DND-41 (cell line): ENCODE data around the gene FBXL3.

Experiments used
- ATAC-seq: fragments of 200-7000 bp; cut with Tn5 transposase; 3 replicates; pipeline ENCODE4 v1.9.1; 2021; ENCODE audit warnings: low read depth; ENCODE audit not compliant: insufficient read depth
- DNase-seq: peaks from one replicate; pipeline ENCODE4 v3.0.0-alpha.2; 2020
- H2AFZ ChIP-seq: 2 replicates; pipeline ENCODE4 v1.6.0; 2012; ENCODE audit warnings: low read depth, low read length
- H3K27ac ChIP-seq: 2 replicates; pipeline ENCODE4 v1.5.1; 2012; ENCODE audit warnings: low read length, inconsistent platforms
- H3K27me3 ChIP-seq: fragments of 200-600 bp; sonication (generic); 2 replicates; pipeline ENCODE4 v1.6.0; 2012; ENCODE audit warnings: low read length, mild to moderate bottlenecking, inconsistent platforms; ENCODE audit not compliant: insufficient read depth, poor library complexity
- H3K36me3 ChIP-seq: 2 replicates; pipeline ENCODE4 v1.5.1; 2012; ENCODE audit warnings: low read length, inconsistent platforms; ENCODE audit not compliant: insufficient read depth
- H3K4me1 ChIP-seq: 2 replicates; pipeline ENCODE4 v1.5.1; 2012; ENCODE audit warnings: mild to moderate bottlenecking, low read length; ENCODE audit not compliant: insufficient read depth
- H3K4me2 ChIP-seq: 2 replicates; pipeline ENCODE4 v1.6.0; 2012; ENCODE audit warnings: mild to moderate bottlenecking, moderate library complexity, low read length, inconsistent platforms; ENCODE audit not compliant: insufficient read depth
- H3K4me3 ChIP-seq, 2 experiments: fragments of 200-600 bp in 1 of 2; shearing (Covaris generic) in 1 of 2; 2 replicates each; pipeline ENCODE4 v1.5.1; 2012 to 2016; ENCODE audit warnings: inconsistent platforms in 2 of 2, low read length in 2 of 2, mild to moderate bottlenecking in 2 of 2, low read depth in 1 of 2, moderate library complexity in 1 of 2
- H3K79me2 ChIP-seq: 2 replicates; pipeline ENCODE4 v1.6.0; 2012; ENCODE audit warnings: low read length, inconsistent platforms; ENCODE audit not compliant: insufficient read depth
- H3K9ac ChIP-seq: 2 replicates; pipeline ENCODE4 v1.6.0; 2012; ENCODE audit warnings: low read depth, mild to moderate bottlenecking, inconsistent platforms, low read length, moderate library complexity
- H3K9me3 ChIP-seq: 2 replicates; pipeline ENCODE4 v1.5.1; 2012; ENCODE audit warnings: low read length, moderate library complexity, mild to moderate bottlenecking, inconsistent platforms; ENCODE audit not compliant: insufficient read depth, severe bottlenecking
- H4K20me1 ChIP-seq: 2 replicates; pipeline ENCODE4 v1.6.0; 2012; ENCODE audit warnings: low read length; ENCODE audit not compliant: insufficient read depth
- CTCF ChIP-seq: IDR thresholded peaks from 2 replicates; pipeline ENCODE4 v1.5.1; 2012; ENCODE audit warnings: borderline replicate concordance, low read length, moderate library complexity, mild to moderate bottlenecking; ENCODE audit not compliant: poor library complexity, severe bottlenecking; ENCODE audit errors: extremely low read depth
- EZH2 ChIP-seq: IDR thresholded peaks from 3 replicates; pipeline ENCODE4 v1.6.1; 2012; ENCODE audit warnings: borderline replicate concordance, low read depth, mild to moderate bottlenecking, moderate library complexity, low read length, inconsistent platforms; ENCODE audit not compliant: severe bottlenecking

The FBXL3 gene

GRCh38 chr13:76983676-76984075, 43.3 kb downstream of the FBXL3 start:
- no peaks in the 10 kb centered on the region for H3K36me3 ChIP-seq
- no peak overlapping the region for H2AFZ ChIP-seq
- DNase-seq, result no peak
- H3K27ac ChIP-seq, result no peak overlapping the region
- H3K27me3 ChIP-seq, result peaks cover 14% of the 10 kb centered on the region
- H3K4me2 ChIP-seq, result no peak overlapping the region
- TF ChIP-seq CTCF (no peak), EZH2 (no peak)
- no peak for ATAC-seq
- H3K4me3 ChIP-seq, result no peak overlapping the region
- H3K9ac ChIP-seq, result no peak overlapping the region
- H3K9me3 ChIP-seq, result no peaks in the 10 kb centered on the region
- peaks cover 4% of the 10 kb centered on the region; the same call in 1 of the 2 replicates for H3K4me1 ChIP-seq
- H3K79me2 ChIP-seq, result no peaks in the 10 kb centered on the region
- no peaks in the 10 kb centered on the region for H4K20me1 ChIP-seq

- Histone ChIP-seq H3K4me2 (no peak overlapping the region), H2AFZ (no peak overlapping the region), H4K20me1 (no peaks in the 10 kb centered on the region), H3K4me1 (peaks cover 4% of the 10 kb centered on the region; the same call in 1 of the 2 replicates), H3K4me3 (no peak overlapping the region), H3K9ac (no peak overlapping the region), H3K9me3 (no peaks in the 10 kb centered on the region), H3K79me2 (no peaks in the 10 kb centered on the region), H3K36me3 (no peaks in the 10 kb centered on the region), H3K27me3 (peaks cover 20% of the 10 kb centered on the region), H3K27ac (no peak overlapping the region)
- no peak for TF ChIP-seq EZH2
- no peak for TF ChIP-seq CTCF
- DNase-seq (no peak), ATAC-seq (no peak)
Measured at GRCh38 chr13:76982061-76982460, 44.9 kb downstream of the FBXL3 start.

DNA sequence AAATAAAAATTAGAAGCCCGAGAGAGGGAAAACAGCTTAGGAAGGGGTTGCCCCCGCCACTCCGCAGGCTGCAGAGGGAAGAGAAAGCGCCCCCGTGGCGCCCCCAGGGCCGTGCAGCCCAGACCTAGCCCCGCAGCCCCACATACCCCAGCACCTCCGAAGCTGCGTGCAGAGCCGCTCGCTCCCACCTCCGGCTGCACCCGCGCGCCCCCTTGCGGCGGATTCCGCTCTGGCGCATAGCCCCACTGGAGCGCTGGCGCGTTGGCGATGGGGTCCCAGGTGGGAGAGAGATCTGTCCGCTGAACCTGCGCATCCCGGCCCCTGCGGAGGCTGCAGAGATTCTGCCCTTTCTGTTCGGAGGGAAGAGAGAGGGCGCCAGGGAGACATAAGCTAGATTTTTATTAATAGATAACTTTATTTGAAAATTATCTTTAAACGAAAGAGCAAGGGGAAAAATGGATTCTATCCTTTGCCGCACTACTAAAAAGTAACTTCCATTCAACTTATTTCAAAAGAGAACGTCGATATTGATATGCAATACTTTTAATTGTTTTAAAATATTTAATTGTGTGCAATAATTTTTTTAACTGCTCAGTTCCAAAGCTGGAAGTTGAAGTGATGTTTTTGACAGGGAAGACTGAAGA, 46.8 kb downstream of the FBXL3 start:
- no peak overlapping the region for H2AFZ ChIP-seq

More for the DNA sequence above, 46.8 kb downstream of the FBXL3 start:
- no peaks in the 10 kb centered on the region for H4K20me1 ChIP-seq
- H3K9ac ChIP-seq, result no peak overlapping the region
- no peaks in the 10 kb centered on the region for H3K9me3 ChIP-seq
- DNase-seq (peak; percentile 79), ATAC-seq (peak; percentile 100)
- peaks cover 4% of the 10 kb centered on the region; the same call in 1 of the 2 replicates for H3K4me1 ChIP-seq
- H3K79me2 ChIP-seq, result no peaks in the 10 kb centered on the region
- no peaks in the 10 kb centered on the region for H3K36me3 ChIP-seq
- no peak overlapping the region for H3K27ac ChIP-seq
- TF ChIP-seq CTCF, result peak; percentile 85
- TF ChIP-seq EZH2, result no peak
- no peak overlapping the region for H3K4me3 ChIP-seq
- peak overlapping the region; percentile 47 for H3K4me2 ChIP-seq
- peaks cover 19% of the 10 kb centered on the region for H3K27me3 ChIP-seq
